ENCODE data around the gene SUGP1. TPM values are rescaled to one million over a fixed set of nuclear protein-coding genes. Genes with fewer than 3 reads are reported as not detected.

SUGP1 gene
- total RNA-seq, 1 donor from 2014 or later, result 44.7 TPM

DNA sequence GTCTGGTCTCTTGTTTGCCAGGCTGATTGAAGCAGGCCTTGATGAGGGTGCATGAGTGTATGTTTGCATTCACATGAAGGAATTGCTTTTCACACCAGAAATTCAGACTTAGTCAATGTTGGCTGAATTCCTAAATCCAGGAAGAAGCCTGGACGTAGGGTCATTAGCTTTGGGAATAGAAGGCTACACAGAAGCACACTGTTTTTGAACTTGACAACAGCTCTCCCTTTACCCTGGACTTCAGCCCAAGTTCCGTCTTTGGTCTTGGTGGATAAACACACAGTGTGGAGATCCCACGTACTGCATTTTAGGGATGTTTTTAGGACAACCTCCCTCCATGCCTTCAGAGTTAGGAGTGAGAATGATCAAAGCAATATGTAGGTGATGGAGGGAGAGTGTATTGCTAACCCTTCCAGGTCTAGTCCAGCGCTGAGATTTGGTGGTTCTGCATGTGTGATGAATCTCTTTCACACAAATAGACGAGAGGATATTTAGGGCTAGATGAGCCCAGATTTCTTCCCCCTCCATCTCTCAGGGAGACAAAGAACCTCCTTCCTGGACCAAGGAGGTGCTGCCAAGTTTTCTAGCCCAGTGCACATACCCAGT is 70.0 kb downstream of the SUGP1 start:
- no peak for DNase-seq
- no peaks in the 10 kb centered on the region for H3K4me1 ChIP-seq
- TF ChIP-seq, protein P1, sequence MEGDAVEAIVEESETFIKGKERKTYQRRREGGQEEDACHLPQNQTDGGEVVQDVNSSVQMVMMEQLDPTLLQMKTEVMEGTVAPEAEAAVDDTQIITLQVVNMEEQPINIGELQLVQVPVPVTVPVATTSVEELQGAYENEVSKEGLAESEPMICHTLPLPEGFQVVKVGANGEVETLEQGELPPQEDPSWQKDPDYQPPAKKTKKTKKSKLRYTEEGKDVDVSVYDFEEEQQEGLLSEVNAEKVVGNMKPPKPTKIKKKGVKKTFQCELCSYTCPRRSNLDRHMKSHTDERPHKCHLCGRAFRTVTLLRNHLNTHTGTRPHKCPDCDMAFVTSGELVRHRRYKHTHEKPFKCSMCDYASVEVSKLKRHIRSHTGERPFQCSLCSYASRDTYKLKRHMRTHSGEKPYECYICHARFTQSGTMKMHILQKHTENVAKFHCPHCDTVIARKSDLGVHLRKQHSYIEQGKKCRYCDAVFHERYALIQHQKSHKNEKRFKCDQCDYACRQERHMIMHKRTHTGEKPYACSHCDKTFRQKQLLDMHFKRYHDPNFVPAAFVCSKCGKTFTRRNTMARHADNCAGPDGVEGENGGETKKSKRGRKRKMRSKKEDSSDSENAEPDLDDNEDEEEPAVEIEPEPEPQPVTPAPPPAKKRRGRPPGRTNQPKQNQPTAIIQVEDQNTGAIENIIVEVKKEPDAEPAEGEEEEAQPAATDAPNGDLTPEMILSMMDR (IDR thresholded peaks at IDR 0.05; ENCODE audit: borderline replicate concordance), result no peak
- intact Hi-C loops (cut with micrococcal nuclease), result no loop called here
- H3K27ac ChIP-seq (replicated peaks), result no peak overlapping the region
- H3K4me3 ChIP-seq, result no peak overlapping the region
- no peaks in the 10 kb centered on the region for H3K36me3 ChIP-seq
- H3K27me3 ChIP-seq (ENCODE audit: low read depth), result peaks cover 74% of the 10 kb centered on the region
- no peaks in the 10 kb centered on the region for H3K9me3 ChIP-seq (replicated peaks)

DNA sequence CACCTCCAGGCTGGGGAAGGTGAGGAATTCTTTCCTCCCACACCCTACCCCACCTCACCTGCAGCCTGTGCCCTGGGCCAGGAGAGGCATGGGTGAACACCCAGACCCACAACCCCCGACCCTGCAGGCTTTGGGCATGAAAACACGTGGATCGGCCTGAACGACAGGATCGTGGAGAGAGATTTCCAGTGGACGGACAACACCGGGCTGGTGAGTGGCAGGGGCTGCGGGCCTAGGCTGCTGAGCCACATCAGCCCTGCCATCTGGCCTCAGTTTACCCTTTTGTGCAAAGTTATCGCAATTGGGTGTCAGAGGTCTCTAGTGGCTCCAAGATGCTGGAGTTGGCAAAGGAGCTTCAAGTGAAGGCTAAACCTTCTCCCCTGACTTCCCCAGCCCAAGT is 79.8 kb downstream of the SUGP1 start:
- Histone ChIP-seq H3K27ac (replicated peaks) (no peak overlapping the region), H3K36me3 (no peaks in the 10 kb centered on the region), H3K27me3 (ENCODE audit: low read depth) (peaks cover 70% of the 10 kb centered on the region), H3K4me1 (no peaks in the 10 kb centered on the region), H3K4me3 (no peak overlapping the region), H3K9me3 (replicated peaks) (peaks cover 11% of the 10 kb centered on the region)
- DNase-seq, result no peak
- TF ChIP-seq, protein P1 (IDR thresholded peaks at IDR 0.05; ENCODE audit: borderline replicate concordance), result no peak
- intact Hi-C loops (cut with micrococcal nuclease), result no loop called here

DNA sequence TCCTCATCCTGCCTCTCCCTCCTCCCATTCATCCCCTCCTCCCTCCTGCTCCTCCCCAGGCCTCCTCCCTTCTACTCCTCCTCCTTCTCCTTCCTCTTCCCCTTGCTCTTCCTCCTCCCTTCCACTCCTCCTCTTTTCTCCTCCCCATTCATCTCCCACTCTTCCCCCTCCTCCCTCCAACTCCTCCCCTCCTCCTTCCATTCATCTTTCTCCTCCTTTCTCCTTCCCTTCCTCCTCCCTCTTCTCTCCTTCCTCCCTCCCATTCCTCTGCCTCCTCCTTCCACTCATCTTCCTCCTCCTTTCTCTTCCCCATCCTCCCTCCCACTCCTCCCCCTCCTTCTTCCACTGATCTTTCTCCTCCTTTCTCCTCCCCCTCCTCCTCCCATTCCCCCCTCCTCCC is 80.6 kb downstream of the SUGP1 start:
- intact Hi-C loops (cut with micrococcal nuclease), result no loop called here
- Histone ChIP-seq H3K9me3 (replicated peaks) (peaks cover 19% of the 10 kb centered on the region), H3K27ac (replicated peaks) (no peak overlapping the region), H3K36me3 (no peaks in the 10 kb centered on the region), H3K27me3 (ENCODE audit: low read depth) (peaks cover 66% of the 10 kb centered on the region), H3K4me1 (no peaks in the 10 kb centered on the region), H3K4me3 (no peak overlapping the region)
- DNase-seq, result no peak
- TF ChIP-seq, protein P1 (IDR thresholded peaks at IDR 0.05; ENCODE audit: borderline replicate concordance), result no peak

DNA sequence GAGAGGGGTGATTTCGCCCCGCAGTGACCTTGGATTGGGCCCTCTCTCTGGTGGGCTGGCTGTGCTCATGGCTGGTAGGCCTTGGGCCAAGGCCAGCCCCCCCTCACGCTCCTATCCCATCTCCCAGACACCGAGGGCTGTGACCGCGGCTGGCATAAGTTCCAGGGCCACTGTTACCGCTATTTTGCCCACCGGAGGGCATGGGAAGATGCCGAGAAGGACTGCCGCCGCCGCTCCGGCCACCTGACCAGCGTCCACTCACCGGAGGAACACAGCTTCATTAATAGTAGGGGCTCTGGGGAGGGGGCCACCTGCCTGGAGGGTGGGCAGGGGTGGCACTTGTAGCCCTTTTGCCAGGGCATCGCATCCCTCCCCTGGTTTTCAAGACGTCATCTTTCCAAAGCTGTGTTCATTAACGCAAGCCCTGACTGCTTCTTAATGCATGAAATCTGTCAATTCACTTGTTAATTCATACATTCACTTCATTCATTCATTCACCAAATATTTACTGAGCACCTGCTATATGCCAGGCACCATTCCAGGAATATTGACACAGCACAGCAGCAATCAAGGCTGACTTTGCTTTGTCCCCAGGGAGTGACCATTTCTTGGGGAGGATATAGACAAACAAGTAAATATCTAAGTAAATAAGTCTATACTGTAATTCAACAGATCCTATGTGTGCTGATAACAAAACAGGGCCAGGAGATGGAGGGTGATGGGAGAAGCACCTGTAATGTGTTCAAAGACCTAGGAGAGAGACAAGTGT is 82.0 kb downstream of the SUGP1 start:
- Histone ChIP-seq H3K9me3 (replicated peaks) (peaks cover 33% of the 10 kb centered on the region), H3K4me1 (no peaks in the 10 kb centered on the region), H3K36me3 (no peaks in the 10 kb centered on the region), H3K27me3 (ENCODE audit: low read depth) (peaks cover 53% of the 10 kb centered on the region), H3K27ac (replicated peaks) (no peak overlapping the region), H3K4me3 (no peak overlapping the region)
- no peak for DNase-seq
- intact Hi-C loops (cut with micrococcal nuclease), result no loop called here
- TF ChIP-seq, protein P1 (IDR thresholded peaks at IDR 0.05; ENCODE audit: borderline replicate concordance), result no peak

DNA sequence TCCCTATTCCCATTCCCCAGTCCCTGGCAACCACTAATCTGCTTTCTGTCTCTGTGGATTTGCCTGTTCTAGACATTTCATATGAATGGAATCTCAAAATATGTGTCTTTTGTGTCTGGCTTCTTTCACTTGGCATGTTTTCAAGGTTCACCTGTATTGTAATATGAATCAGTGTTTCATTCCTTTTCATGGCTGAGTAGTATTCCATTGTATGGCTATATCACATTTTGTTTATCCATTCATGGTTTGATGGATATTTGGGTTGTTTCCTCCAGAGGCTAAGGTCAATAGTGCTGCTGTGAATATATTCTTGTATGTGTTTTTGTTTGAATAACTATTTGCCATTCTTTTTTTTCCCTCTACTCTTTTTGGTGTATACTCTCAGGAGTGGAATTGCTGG is 84.1 kb downstream of the SUGP1 start:
- peaks cover 51% of the 10 kb centered on the region for H3K27me3 ChIP-seq (ENCODE audit: low read depth)
- DNase-seq, result no peak
- no peak overlapping the region for H3K27ac ChIP-seq (replicated peaks)
- no peaks in the 10 kb centered on the region for H3K4me1 ChIP-seq
- no peaks in the 10 kb centered on the region for H3K36me3 ChIP-seq
- intact Hi-C loops (cut with micrococcal nuclease), result no loop called here
- TF ChIP-seq, protein P1 (IDR thresholded peaks at IDR 0.05; ENCODE audit: borderline replicate concordance), result no peak
- no peak overlapping the region for H3K4me3 ChIP-seq
- H3K9me3 ChIP-seq (replicated peaks), result peaks cover 35% of the 10 kb centered on the region
